ENCODE results near the gene ZDHHC8.

ZDHHC8 gene

DNA sequence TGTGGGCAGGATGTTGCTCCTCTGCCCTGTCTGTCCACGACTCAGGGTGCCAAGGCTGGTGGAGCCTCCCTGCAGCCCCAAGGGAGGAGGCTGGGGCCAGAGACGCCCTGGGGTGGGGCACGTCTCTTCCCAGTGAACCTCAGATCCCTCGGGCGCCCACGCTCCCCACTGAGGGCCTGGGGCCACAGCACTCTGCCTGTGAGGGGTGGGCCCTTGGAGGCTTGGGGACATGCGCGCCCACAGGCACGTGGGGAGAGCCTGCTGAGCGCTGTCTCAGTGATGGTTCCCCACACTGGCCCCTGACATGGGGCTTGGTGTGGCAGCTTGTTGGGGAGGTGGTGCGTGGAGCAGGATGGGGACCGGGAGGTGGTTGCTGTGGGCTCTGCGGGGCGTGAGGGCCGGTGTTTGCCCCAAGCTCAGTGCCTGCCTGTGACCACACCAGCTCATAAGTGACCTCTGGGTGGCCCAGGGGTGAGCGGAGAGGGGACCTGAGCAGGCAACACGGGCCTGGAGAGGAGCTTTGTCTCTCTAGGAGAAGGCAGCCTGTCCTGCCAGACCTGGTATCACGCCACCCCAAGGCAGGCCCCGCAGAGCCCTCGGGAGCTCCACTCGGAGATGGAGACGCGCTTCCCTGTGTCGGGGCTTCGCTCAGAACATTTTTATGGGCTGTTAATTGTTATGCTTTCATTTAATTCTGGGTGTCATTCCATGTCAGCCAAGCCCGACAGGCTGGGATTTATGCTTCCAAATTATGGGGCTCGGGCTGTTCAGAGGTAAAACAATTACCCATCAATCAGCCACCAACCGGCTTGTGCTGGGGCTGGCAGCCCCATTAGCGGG lies 46.7 kb downstream of the ZDHHC8 start:
- no peak for DNase-seq

DNA sequence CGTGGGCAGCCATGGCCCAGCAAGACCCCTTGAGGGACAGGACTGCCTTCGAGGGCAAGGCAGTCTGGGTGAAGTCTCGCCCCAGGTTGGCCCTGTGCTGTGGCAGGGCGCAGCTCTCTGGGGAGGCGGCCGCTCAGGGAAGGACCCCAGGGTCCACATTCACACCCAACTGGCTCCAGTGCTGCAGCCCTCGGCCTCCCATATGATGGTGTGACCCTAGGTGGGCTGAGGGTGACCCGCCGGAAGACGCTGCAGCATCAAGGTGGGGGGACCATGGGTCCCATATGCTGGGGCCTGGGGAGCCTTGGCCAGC lies 47.3 kb downstream of the ZDHHC8 start:
- no peak for DNase-seq

- DNase-seq, result no peak
Observed at GRCh38 chr22:20179455-20180244, 48.0 kb downstream of the ZDHHC8 start.

DNA sequence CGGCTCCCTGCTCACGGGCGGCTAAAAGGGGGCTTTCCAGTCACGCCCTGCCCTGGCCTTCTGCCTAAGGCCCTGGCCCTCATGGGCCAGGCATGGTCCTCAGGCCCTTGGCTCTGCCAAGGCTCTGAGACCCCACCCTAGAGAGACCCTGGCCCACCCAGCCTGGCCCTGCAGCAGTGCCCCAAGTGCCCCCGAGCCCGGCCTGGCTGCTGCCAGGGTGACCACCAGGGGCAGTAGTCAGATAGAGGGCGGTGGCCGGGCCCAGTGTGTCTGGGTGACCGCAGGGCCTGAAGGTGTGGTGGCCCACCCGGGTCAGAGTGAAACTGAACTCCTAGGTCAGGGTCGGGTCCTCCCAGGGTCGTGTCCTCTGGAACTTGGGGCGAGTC lies 48.6 kb downstream of the ZDHHC8 start:
- no peak for DNase-seq

GRCh38 chr22:20180640-20181039 lies 49.0 kb downstream of the ZDHHC8 start:
- DNase-seq, result peak in 1 of 51 donors; percentile 11

- DNase-seq, result no peak
Observed at GRCh38 chr22:20181194-20181883, 49.7 kb downstream of the ZDHHC8 start.

DNA sequence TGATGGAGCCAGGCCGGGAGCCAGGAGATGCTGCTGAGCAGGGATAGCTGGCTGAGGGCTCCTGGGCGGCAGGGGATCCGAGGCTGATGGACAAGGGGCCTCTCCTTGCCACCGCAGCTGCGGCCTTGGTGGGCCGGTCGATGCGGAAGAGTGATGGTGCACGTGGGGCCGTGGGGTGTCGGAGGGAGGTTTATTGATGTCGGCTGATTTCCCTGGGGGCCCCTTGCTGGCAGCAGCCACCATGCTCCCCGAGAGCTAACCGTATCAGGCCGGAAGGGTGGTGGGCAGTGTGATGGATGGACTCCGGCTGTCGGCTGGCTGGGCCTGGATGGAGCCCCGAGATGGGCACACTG lies 50.3 kb downstream of the ZDHHC8 start:
- no peak for DNase-seq

GRCh38 chr22:20182365-20182764 lies 50.8 kb downstream of the ZDHHC8 start:
- DNase-seq, result no peak

GRCh38 chr22:20183101-20183500 lies 51.5 kb downstream of the ZDHHC8 start:
- no peak for DNase-seq

- DNase-seq, result no peak
Observed at GRCh38 chr22:20183823-20184222, 52.2 kb downstream of the ZDHHC8 start.

- DNase-seq, result no peak
Observed at GRCh38 chr22:20184501-20185165, 53.0 kb downstream of the ZDHHC8 start.

- no peak for DNase-seq
Observed at GRCh38 chr22:20185750-20186149, 54.1 kb downstream of the ZDHHC8 start.

DNA sequence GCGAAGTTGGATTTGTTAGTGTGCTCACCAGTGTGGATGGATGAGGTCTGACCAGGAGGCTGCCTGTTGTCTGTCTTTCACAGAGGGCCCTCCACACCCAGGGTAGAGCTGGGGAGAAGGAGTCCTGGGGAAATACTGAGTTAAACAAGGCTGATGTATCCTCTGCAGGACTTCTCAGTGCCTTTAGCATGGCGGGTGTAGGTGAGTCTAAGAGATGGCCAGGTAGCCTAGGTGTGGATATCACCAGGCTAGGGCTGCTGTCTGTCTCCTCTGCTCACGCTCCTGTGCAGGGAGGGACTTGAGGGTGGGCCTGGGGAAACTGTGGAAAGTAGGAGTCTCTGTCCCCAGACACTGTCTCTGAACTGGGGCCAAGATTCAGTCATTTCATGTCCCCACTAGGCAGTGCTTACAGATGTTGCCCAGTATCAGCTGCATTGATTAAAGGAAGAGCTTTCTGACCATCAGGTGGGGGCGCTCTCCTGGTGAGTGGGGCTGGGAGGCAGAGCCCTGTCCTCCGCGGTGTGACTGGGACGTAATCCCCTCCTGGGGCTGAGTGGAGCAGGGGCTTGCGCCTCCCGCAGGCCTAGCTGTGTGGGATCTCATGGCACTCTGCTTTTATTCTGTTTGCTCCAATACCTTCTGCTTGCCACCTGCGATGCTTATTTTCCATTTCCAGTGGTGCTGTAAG lies 54.7 kb downstream of the ZDHHC8 start:
- no peak for DNase-seq

DNA sequence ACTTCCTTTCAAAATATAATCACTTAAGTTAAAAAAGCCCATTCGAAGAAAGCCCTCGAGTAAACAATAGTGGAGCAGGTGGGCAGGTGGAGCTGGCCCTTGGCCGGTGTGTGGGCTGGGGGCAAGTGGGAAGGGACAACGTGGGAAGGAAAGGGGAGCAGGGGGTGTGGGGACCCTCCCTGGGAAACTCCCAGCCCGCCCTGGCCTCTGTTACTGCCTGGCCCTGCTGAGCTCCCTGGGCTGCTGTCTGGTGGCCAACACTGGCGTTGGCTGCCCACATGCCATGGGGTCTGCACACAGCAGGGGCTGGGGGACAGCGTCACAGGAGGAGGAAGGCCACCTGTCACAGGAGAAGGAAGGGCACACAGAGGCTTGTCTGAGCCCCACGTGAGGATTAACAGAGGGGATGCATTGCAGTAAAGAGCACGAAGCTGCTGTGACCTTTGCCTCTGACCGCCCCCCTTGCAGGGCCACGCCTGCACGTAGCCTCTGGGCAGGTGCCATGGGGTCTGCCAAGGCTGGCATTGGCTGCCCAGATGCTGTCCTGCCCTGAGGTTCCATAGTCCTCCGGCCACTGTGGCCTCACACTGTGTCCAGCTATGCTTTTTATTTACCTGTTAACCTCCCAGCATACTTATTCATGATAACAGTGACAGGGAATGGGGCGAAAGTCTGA lies 55.4 kb downstream of the ZDHHC8 start:
- no peak for DNase-seq

GRCh38 chr22:20187777-20188566 lies 56.4 kb downstream of the ZDHHC8 start:
- no peak for DNase-seq

- DNase-seq, result no peak
Observed at GRCh38 chr22:20188567-20188877, 56.9 kb downstream of the ZDHHC8 start.

- no peak for DNase-seq
Observed at GRCh38 chr22:20191000-20191515, 59.5 kb downstream of the ZDHHC8 start.

DNA sequence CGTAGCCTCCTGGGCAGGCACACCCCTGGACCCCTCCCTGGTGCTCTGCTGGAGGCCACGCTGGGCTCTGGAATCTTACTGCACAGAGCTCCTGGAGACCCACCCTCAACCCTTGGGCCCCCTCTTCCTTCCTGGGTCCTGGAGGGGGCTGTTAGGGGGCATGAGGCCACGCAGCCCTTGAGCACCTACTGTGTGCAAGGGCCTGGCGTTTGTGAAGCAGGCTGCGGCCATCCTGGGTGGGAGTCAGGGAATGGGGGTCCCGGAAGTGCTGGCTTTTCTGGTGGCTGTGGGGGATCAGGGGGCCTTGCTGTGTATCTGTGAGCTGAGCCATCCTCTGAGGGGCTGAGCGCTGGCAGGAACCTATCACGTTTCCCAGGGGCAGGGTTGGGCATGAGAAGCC lies 60.2 kb downstream of the ZDHHC8 start:
- no peak for DNase-seq

GRCh38 chr22:20192293-20192971 lies 60.8 kb downstream of the ZDHHC8 start:
- no peak for DNase-seq

Data from hypothalamus (tissue), 51 donors.